CD14-positive monocyte (primary cell): Measurements from ENCODE around the gene ZCCHC17. TPM values are rescaled to one million over a fixed set of nuclear protein-coding genes. Genes with fewer than 3 reads are reported as not detected.

Experiments used
- DNase-seq, 3 donors: peaks; one replicate each; pipeline ENCODE4 v3.0.0-alpha.2; 2011 to 2022
- H2AFZ ChIP-seq: 2 replicates; pipeline ENCODE4 v1.6.0; 2012; ENCODE audit warnings: mild to moderate bottlenecking, low read depth, low read length, inconsistent platforms; ENCODE audit not compliant: insufficient read depth, poor library complexity, severe bottlenecking
- H3K27ac ChIP-seq, 2 donors: 1 replicate in 1 of 2; 2 replicates in 1 of 2; pipeline ENCODE4 v1.5.1; 2012 to 2013; ENCODE audit warnings: low read length in 2 of 2, control low read depth in 1 of 2, inconsistent platforms in 1 of 2, low read depth in 1 of 2, mild to moderate bottlenecking in 1 of 2
- H3K27me3 ChIP-seq, 2 donors: one replicate each; pipeline versions ENCODE4 v1.6.0 to v1.6.1; 2011 to 2013; ENCODE audit warnings: low read length in 2 of 2; ENCODE audit not compliant: control insufficient read depth in 2 of 2, insufficient read depth in 2 of 2
- H3K36me3 ChIP-seq, 2 donors: replicated peaks in 1 of 2; 1 replicate in 1 of 2; 2 replicates in 1 of 2; pipeline versions ENCODE4 v1.5.1 to v1.6.1; 2012 to 2013; ENCODE audit warnings: low read length in 2 of 2, control low read depth in 1 of 2, inconsistent platforms in 1 of 2, mild to moderate bottlenecking in 1 of 2; ENCODE audit not compliant: insufficient read depth in 2 of 2, control insufficient read depth in 1 of 2
- H3K4me1 ChIP-seq, 2 donors: 1 replicate in 1 of 2; 2 replicates in 1 of 2; pipeline versions ENCODE4 v1.5.1 to v1.6.1; 2012 to 2013; ENCODE audit warnings: low read length in 2 of 2, control low read depth in 1 of 2, inconsistent platforms in 1 of 2, mild to moderate bottlenecking in 1 of 2, moderate library complexity in 1 of 2; ENCODE audit not compliant: insufficient read depth in 2 of 2, control insufficient read depth in 1 of 2
- H3K4me2 ChIP-seq: replicated peaks from 2 replicates; pipeline ENCODE3; 2012; ENCODE audit warnings: low read length, moderate library complexity, mild to moderate bottlenecking; ENCODE audit not compliant: poor library complexity, severe bottlenecking; ENCODE audit errors: extremely low read depth
- H3K4me3 ChIP-seq, 3 experiments: fragments of 200-600 bp in 1 of 3; sonication (generic) in 1 of 3; replicated peaks in 1 of 3; 1 replicate in 2 of 3; 2 replicates in 1 of 3; pipeline ENCODE4 v1.5.1; 2011 to 2013; ENCODE audit warnings: low read length in 3 of 3, mild to moderate bottlenecking in 3 of 3, control low read depth in 2 of 3, low read depth in 2 of 3, inconsistent platforms in 1 of 3, moderate library complexity in 1 of 3
- H3K79me2 ChIP-seq: 2 replicates; pipeline ENCODE4 v1.6.0; 2012; ENCODE audit warnings: mild to moderate bottlenecking, control low read depth, inconsistent platforms, low read length, moderate library complexity; ENCODE audit not compliant: insufficient read depth
- H3K9ac ChIP-seq: 2 replicates; pipeline ENCODE4 v1.6.0; 2017; ENCODE audit warnings: low read length, mild to moderate bottlenecking; ENCODE audit not compliant: insufficient read depth, poor library complexity, severe bottlenecking
- H3K9me3 ChIP-seq, 2 donors: replicated peaks in 1 of 2; 1 replicate in 1 of 2; 2 replicates in 1 of 2; pipeline versions ENCODE4 v1.5.1 to v1.6.1; 2012 to 2013; ENCODE audit warnings: low read length in 2 of 2, control low read depth in 1 of 2; ENCODE audit not compliant: control insufficient read depth in 1 of 2, insufficient read depth in 1 of 2
- H4K20me1 ChIP-seq: 2 replicates; pipeline ENCODE4 v1.6.0; 2012; ENCODE audit warnings: mild to moderate bottlenecking, low read length, control low read depth, moderate library complexity; ENCODE audit not compliant: insufficient read depth
- H3K27ac Mint-ChIP-seq, 7 donors: one replicate each; pipeline ENCODE4 v1.8.0; 2020; ENCODE audit warnings: mild to moderate bottlenecking in 7 of 7, mixed read lengths in 7 of 7, moderate library complexity in 6 of 7, inconsistent platforms in 2 of 7
- H3K27me3 Mint-ChIP-seq, 3 donors: one replicate each; pipeline ENCODE4 v1.8.0; 2021 to 2022; ENCODE audit warnings: low read depth in 3 of 3, mild to moderate bottlenecking in 3 of 3, mixed read lengths in 3 of 3, moderate library complexity in 3 of 3, inconsistent platforms in 1 of 3
- H3K36me3 Mint-ChIP-seq, 2 donors: one replicate each; pipeline ENCODE4 v1.8.0; 2020; ENCODE audit warnings: mixed read lengths in 2 of 2, inconsistent platforms in 1 of 2, mild to moderate bottlenecking in 1 of 2
- H3K4me1 Mint-ChIP-seq: one replicate; pipeline ENCODE4 v1.8.0; 2020; ENCODE audit warnings: mild to moderate bottlenecking, mixed read lengths
- H3K4me3 Mint-ChIP-seq, 2 donors: one replicate each; pipeline ENCODE4 v1.8.0; 2020; ENCODE audit warnings: mild to moderate bottlenecking in 2 of 2, mixed read lengths in 2 of 2, moderate library complexity in 1 of 2
- H3K9me3 Mint-ChIP-seq, 7 donors: one replicate each; pipeline ENCODE4 v1.8.0; 2020 to 2022; ENCODE audit warnings: mixed read lengths in 7 of 7, mild to moderate bottlenecking in 6 of 7, moderate library complexity in 6 of 7, inconsistent platforms in 2 of 7
- WGBS: methylation state at CpG from one replicate; pipeline ENCODE4 v1.1.5; 2013; ENCODE audit warnings: missing lambda C conversion rate; ENCODE audit not compliant: insufficient coverage; 5-methylcytosine and 5-hydroxymethylcytosine counted together
- intact Hi-C, 2 donors: fragments of 100-400 bp; cut with micrococcal nuclease; formaldehyde crosslinking; loops; one replicate each; pipeline versions ENCODE4 v1.15.0 to v1.15.1; 2023
- polyA plus RNA-seq, 3 donors: library from polyadenylated mRNA; depleted of rRNA in 1 of 3; unstranded in 2 of 3; stranded (reverse) in 1 of 3; fragments of 300-500 nt in 2 of 3; fragments of >200 nt in 1 of 3; fragmentation: Illumina TruSeq in 2 of 3; gene quantifications; 1 replicate in 2 of 3; 2 replicates in 1 of 3; pipeline ENCODE4 v1.2.3, GENCODE V29; 2012 to 2021
- TF ChIP-seq, protein P1 (sequence below): fragments of 200-600 bp; IDR thresholded peaks from one replicate; pipeline ENCODE4 v1.8.0; 2022; ENCODE audit warnings: antibody characterized with exemption, mild to moderate bottlenecking

ZCCHC17 gene
- polyA plus RNA-seq, 3 donors: 17.0 to 32.3 (median 29.3) TPM

DNA sequence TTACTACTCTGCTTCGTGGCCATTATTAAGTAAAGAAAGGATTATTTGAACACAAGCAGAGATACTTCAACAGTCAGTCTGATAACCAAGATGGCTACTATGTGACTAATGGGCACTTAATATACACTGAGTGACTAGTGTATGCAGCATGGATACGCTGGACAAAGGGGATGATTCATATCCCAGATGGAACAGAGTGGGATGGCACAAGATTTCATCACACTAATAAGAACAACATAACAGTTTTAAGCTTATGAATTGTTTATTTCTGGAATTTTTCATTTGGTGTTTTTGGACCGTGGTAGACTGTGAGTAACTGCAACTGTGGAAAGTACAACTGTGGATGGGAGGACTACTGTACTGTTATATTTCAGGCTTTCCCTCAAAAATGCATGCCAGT is 9.4 kb downstream of the ZCCHC17 start:
- Histone ChIP-seq H3K4me2 (no peak overlapping the region), H3K36me3 (peaks cover 17 to 34% of the 10 kb centered on the region in 2 donors)
- intact Hi-C loops: no loop called here

DNA sequence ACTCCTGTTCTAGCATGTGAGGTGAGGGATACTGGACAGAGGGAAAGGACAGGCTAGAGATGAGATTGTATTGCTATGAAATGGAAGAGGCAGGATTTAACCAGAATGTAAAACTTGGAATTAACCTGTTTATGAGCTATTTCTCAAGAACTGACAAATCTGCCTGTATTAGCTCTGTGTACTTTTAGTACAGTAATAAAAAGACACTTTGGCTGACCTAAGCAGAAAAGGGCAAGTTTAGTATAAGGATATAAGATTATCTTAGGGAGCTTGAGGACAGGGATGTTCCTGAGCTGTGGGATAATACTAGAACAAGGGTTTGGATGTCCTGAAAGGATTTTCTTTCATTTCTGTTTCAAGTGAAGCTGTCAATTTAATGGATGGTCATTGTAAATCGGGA is 11.2 kb downstream of the ZCCHC17 start:
- no peak overlapping the region for H3K4me3 Mint-ChIP-seq
- Histone ChIP-seq H3K4me3 (no peak overlapping the region), H3K4me1 (no peaks in the 10 kb centered on the region), H3K4me2 (no peak overlapping the region), H3K79me2 (peaks cover 15% of the 10 kb centered on the region), H3K9ac (no peak overlapping the region), H3K9me3 (no peaks in the 10 kb centered on the region), H3K27ac (peak overlapping the region in 1 of 2 donors; percentile 22), H3K27me3 (no peaks in the 10 kb centered on the region), H3K36me3 (peaks cover 32 to 46% of the 10 kb centered on the region in 2 donors), H4K20me1 (peaks cover 2% of the 10 kb centered on the region), H2AFZ (no peak overlapping the region)
- intact Hi-C loops: no loop called here
- no CpG with 5 or more reads among the region's 1 CpG for WGBS
- DNase-seq: no peak
- TF ChIP-seq, protein P1, sequence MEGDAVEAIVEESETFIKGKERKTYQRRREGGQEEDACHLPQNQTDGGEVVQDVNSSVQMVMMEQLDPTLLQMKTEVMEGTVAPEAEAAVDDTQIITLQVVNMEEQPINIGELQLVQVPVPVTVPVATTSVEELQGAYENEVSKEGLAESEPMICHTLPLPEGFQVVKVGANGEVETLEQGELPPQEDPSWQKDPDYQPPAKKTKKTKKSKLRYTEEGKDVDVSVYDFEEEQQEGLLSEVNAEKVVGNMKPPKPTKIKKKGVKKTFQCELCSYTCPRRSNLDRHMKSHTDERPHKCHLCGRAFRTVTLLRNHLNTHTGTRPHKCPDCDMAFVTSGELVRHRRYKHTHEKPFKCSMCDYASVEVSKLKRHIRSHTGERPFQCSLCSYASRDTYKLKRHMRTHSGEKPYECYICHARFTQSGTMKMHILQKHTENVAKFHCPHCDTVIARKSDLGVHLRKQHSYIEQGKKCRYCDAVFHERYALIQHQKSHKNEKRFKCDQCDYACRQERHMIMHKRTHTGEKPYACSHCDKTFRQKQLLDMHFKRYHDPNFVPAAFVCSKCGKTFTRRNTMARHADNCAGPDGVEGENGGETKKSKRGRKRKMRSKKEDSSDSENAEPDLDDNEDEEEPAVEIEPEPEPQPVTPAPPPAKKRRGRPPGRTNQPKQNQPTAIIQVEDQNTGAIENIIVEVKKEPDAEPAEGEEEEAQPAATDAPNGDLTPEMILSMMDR: no peak
- H3K9me3 Mint-ChIP-seq: no peaks in the 10 kb centered on the region
- H3K27me3 Mint-ChIP-seq: no peaks in the 10 kb centered on the region
- no peaks in the 10 kb centered on the region for H3K4me1 Mint-ChIP-seq
- peaks cover 40 to 48% of the 10 kb centered on the region in 2 donors for H3K36me3 Mint-ChIP-seq
- H3K27ac Mint-ChIP-seq: no peak overlapping the region

More for the DNA sequence above, 9.4 kb downstream of the ZCCHC17 start:
- Histone ChIP-seq H3K4me1 (no peaks in the 10 kb centered on the region), H3K27ac (no peak overlapping the region), H4K20me1 (peaks cover 6% of the 10 kb centered on the region), H3K9me3 (no peaks in the 10 kb centered on the region), H2AFZ (no peak overlapping the region), H3K79me2 (peaks cover 28% of the 10 kb centered on the region), H3K4me3 (no peak overlapping the region), H3K27me3 (no peaks in the 10 kb centered on the region), H3K9ac (no peak overlapping the region)
- H3K36me3 Mint-ChIP-seq: peaks cover 35 to 49% of the 10 kb centered on the region in 2 donors
- TF ChIP-seq, protein P1: no peak
- DNase-seq: peak in 1 of 3 donors; percentile 14
- H3K9me3 Mint-ChIP-seq: no peaks in the 10 kb centered on the region
- WGBS: no CpG with 5 or more reads among the region's 3 CpGs
- H3K27me3 Mint-ChIP-seq: no peaks in the 10 kb centered on the region
- no peak overlapping the region for H3K4me3 Mint-ChIP-seq
- H3K27ac Mint-ChIP-seq: no peak overlapping the region
- no peaks in the 10 kb centered on the region for H3K4me1 Mint-ChIP-seq
